ENCODE data around the gene ALDH4A1. TPM values are rescaled to one million over a fixed set of nuclear protein-coding genes. Genes with fewer than 3 reads are reported as not detected.

The ALDH4A1 gene
- total and polyA plus RNA-seq, 9 of the 15 experiments (the other 6 are each of a cell fraction or from before 2014, with no cell fraction given) = 0.27 to 31.4 (median 16.6) TPM

DNA sequence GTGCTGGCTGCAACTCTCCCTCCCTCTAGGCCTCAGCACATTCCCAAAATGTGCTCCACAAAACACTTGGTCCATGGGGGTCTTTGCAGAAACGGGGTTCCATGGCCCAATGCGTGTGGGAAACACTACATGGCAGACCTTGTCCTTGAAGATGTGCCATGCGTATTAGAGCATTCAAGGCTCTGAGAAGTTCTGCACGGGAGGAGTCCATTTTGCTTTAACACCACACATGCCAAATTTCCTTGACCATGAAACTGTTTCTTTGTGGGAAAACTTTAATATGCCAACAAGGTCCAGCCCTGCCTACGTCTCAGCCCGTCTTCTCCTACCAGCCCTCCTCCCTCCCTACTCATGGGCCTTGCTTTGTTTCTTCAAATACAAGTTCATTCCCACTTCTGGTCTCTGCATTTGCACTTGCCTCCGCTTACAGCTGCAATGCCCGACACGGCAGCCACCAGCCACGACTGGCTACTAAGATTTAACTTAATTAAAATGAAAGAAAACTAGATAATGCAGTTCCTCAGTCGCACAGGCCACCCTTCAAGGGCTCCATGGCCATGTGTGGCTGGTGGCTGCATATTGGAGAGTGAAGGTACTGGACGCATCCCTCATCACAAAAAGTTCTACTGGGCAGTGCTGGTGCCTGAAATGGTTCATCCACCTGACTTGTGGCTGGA, 23.7 kb downstream of the ALDH4A1 start:
- H3K4me3 ChIP-seq = no peak overlapping the region
- no peaks in the 10 kb centered on the region for H3K9me1 ChIP-seq (ENCODE audit: control insufficient read depth, insufficient read depth, low read length)
- in situ Hi-C loops (cut with MboI) = loop anchor here (5.0 kb wide), 1 partner anchor 276 kb away; no protein-coding TSS in a partner anchor
- no peak overlapping the region for H3K27ac ChIP-seq (ENCODE audit: extremely low read depth, low read depth, low read length)
- 52% methylated on average over 12 of the region's 12 CpGs for WGBS (ENCODE audit: insufficient coverage, low coverage, missing lambda C conversion rate)
- peaks cover 5% of the 10 kb centered on the region; the same call in 1 of the 3 replicates for H3K36me3 ChIP-seq (ENCODE audit: control insufficient read depth, insufficient read depth, low read length)
- FAIRE-seq (no peak), DNase-seq (ENCODE audit: extremely low read depth in 1 of 4, low spot score in 3 of 4) (no peak), ATAC-seq (no peak)
- intact Hi-C loops (cut with micrococcal nuclease) = no loop called here
- BruUV-seq (replicated peaks) = no TSS peak
- no peaks in the 10 kb centered on the region for H3K79me2 ChIP-seq (ENCODE audit: control insufficient read depth, insufficient read depth, low read length)
- no peaks in the 10 kb centered on the region for H3K27me3 ChIP-seq (ENCODE audit: control insufficient read depth in 2 of 2, insufficient read depth in 2 of 2, low read length in 2 of 2)
- H4K20me1 ChIP-seq (replicated peaks; ENCODE audit: control insufficient read depth, insufficient read depth, low read length) = peaks cover 12% of the 10 kb centered on the region
- H3K4me2 ChIP-seq (ENCODE audit: insufficient read depth, low read length) = no peak overlapping the region
- H3K9ac ChIP-seq (ENCODE audit: insufficient read depth in 1 of 2, low read depth in 2 of 2, low read length in 2 of 2) = no peak overlapping the region
- no peak overlapping the region for H2AFZ ChIP-seq (ENCODE audit: low read depth, low read length)
- CTCF ChIA-PET (ENCODE audit: low intra/inter-chr PET ratio) = no interaction called here
- no peak for TF ChIP-seq TGIF2 (CRISPR knock-in tag; IDR thresholded peaks at IDR 0.05)
- peak; percentile 73 for TF ChIP-seq RBM25 (IDR thresholded peaks at IDR 0.05; ENCODE audit: low read depth, low read length, severe bottlenecking)
- TF ChIP-seq, protein P1, sequence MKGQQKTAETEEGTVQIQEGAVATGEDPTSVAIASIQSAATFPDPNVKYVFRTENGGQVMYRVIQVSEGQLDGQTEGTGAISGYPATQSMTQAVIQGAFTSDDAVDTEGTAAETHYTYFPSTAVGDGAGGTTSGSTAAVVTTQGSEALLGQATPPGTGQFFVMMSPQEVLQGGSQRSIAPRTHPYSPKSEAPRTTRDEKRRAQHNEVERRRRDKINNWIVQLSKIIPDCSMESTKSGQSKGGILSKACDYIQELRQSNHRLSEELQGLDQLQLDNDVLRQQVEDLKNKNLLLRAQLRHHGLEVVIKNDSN (CRISPR knock-in tag; IDR thresholded peaks at IDR 0.05) = peak; percentile 25; the same call in 1 of the 2 replicates
- no peak for TF ChIP-seq NFRKB (IDR thresholded peaks at IDR 0.05; ENCODE audit: low read depth)
- TF ChIP-seq, protein P2, sequence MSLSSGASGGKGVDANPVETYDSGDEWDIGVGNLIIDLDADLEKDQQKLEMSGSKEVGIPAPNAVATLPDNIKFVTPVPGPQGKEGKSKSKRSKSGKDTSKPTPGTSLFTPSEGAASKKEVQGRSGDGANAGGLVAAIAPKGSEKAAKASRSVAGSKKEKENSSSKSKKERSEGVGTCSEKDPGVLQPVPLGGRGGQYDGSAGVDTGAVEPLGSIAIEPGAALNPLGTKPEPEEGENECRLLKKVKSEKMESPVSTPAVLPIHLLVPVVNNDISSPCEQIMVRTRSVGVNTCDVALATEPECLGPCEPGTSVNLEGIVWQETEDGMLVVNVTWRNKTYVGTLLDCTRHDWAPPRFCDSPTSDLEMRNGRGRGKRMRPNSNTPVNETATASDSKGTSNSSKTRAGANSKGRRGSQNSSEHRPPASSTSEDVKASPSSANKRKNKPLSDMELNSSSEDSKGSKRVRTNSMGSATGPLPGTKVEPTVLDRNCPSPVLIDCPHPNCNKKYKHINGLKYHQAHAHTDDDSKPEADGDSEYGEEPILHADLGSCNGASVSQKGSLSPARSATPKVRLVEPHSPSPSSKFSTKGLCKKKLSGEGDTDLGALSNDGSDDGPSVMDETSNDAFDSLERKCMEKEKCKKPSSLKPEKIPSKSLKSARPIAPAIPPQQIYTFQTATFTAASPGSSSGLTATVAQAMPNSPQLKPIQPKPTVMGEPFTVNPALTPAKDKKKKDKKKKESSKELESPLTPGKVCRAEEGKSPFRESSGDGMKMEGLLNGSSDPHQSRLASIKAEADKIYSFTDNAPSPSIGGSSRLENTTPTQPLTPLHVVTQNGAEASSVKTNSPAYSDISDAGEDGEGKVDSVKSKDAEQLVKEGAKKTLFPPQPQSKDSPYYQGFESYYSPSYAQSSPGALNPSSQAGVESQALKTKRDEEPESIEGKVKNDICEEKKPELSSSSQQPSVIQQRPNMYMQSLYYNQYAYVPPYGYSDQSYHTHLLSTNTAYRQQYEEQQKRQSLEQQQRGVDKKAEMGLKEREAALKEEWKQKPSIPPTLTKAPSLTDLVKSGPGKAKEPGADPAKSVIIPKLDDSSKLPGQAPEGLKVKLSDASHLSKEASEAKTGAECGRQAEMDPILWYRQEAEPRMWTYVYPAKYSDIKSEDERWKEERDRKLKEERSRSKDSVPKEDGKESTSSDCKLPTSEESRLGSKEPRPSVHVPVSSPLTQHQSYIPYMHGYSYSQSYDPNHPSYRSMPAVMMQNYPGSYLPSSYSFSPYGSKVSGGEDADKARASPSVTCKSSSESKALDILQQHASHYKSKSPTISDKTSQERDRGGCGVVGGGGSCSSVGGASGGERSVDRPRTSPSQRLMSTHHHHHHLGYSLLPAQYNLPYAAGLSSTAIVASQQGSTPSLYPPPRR (CRISPR knock-in tag; IDR thresholded peaks at IDR 0.05; ENCODE audit: borderline replicate concordance) = no peak
- TF ChIP-seq ZNF444 (CRISPR knock-in tag; IDR thresholded peaks at IDR 0.05) = no peak
- TF ChIP-seq FOSL1 (tag; conservative IDR thresholded peaks at IDR 0.05) = no peak
- peak; percentile 96 for TF ChIP-seq ZNF239 (CRISPR knock-in tag; IDR thresholded peaks at IDR 0.05)
- TF ChIP-seq YY1 (IDR thresholded peaks at IDR 0.05; ENCODE audit: borderline replicate concordance in 1 of 3, control insufficient read depth in 1 of 3, extremely low read depth in 1 of 3, insufficient read depth in 3 of 3, insufficient read length in 1 of 3, insufficient replicate concordance in 2 of 3, low read depth in 1 of 3, low read length in 2 of 3) = peak in 1 of 3 experiments; percentile 55
- TF ChIP-seq RBBP5 (IDR thresholded peaks at IDR 0.05; ENCODE audit: borderline replicate concordance, insufficient read depth, low read length, poor library complexity, severe bottlenecking) = no peak
- TF ChIP-seq HNRNPL (IDR thresholded peaks at IDR 0.05; ENCODE audit: low read depth, low read length) = no peak
- TF ChIP-seq ZNF23 (CRISPR knock-in tag; IDR thresholded peaks at IDR 0.05) = no peak
- no peak for TF ChIP-seq CXXC5 (CRISPR knock-in tag; IDR thresholded peaks at IDR 0.05)
- TF ChIP-seq TCF7 (IDR thresholded peaks at IDR 0.05; ENCODE audit: borderline replicate concordance) = no peak
- no peaks in the 10 kb centered on the region for H3K9me3 ChIP-seq (replicated peaks; ENCODE audit: control insufficient read depth, insufficient read depth, low read depth, low read length)
- POLR2A ChIA-PET = interaction anchor here (0.6 kb wide), 2 partner anchors 22 to 282 kb away, joined by 3 read pairs; no protein-coding TSS in a partner anchor
- peaks cover 0 to 28% of the 10 kb centered on the region in 2 experiments; a peak in 2 of 5 replicates for H3K4me1 ChIP-seq (replicated peaks in 1 of 2; ENCODE audit: control insufficient read depth in 2 of 2, insufficient read depth in 2 of 2, low read length in 2 of 2)
